ENCODE measurements around the gene PDE9A. TPM values are rescaled to one million over a fixed set of nuclear protein-coding genes. Genes with fewer than 3 reads are reported as not detected.

Gene PDE9A
- total RNA-seq, 1 donor from 2014 or later = 31.4 TPM

DNA sequence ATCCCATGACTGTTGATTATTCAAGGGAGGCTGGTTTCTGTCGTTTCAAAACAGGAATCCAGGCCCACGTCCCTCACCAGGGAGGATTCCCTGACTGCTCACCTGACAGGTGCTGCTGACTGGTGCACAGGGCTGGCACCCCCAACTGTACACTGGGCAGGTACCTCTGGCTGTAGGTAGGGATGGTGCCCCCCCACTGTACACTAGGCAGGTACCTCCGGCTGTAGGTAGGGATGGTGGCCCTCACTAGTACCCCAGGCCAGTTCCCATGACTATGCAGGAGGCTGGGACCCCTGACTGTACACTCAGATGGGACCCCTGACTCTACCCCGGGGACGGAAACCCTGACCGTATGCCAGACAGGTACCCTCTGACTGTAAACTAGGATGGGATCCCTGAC lies 33.6 kb upstream of the PDE9A start:
- Mint-ChIP-seq H3K27me3 (ENCODE audit: low read depth) (peaks cover 25% of the 10 kb centered on the region), H3K4me1 (peaks cover 22% of the 10 kb centered on the region), H3K4me3 (no peak overlapping the region), H3K27ac (ENCODE audit: unreplicated experiment) (peak overlapping the region; percentile 10), H3K9me3 (no peaks in the 10 kb centered on the region), H3K36me3 (ENCODE audit: low read depth) (no peaks in the 10 kb centered on the region)
- DNase-seq (ENCODE audit: low read depth, low spot score) = no peak
- TF ChIP-seq, protein P1, sequence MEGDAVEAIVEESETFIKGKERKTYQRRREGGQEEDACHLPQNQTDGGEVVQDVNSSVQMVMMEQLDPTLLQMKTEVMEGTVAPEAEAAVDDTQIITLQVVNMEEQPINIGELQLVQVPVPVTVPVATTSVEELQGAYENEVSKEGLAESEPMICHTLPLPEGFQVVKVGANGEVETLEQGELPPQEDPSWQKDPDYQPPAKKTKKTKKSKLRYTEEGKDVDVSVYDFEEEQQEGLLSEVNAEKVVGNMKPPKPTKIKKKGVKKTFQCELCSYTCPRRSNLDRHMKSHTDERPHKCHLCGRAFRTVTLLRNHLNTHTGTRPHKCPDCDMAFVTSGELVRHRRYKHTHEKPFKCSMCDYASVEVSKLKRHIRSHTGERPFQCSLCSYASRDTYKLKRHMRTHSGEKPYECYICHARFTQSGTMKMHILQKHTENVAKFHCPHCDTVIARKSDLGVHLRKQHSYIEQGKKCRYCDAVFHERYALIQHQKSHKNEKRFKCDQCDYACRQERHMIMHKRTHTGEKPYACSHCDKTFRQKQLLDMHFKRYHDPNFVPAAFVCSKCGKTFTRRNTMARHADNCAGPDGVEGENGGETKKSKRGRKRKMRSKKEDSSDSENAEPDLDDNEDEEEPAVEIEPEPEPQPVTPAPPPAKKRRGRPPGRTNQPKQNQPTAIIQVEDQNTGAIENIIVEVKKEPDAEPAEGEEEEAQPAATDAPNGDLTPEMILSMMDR (conservative IDR thresholded peaks at IDR 0.05) = no peak

DNA sequence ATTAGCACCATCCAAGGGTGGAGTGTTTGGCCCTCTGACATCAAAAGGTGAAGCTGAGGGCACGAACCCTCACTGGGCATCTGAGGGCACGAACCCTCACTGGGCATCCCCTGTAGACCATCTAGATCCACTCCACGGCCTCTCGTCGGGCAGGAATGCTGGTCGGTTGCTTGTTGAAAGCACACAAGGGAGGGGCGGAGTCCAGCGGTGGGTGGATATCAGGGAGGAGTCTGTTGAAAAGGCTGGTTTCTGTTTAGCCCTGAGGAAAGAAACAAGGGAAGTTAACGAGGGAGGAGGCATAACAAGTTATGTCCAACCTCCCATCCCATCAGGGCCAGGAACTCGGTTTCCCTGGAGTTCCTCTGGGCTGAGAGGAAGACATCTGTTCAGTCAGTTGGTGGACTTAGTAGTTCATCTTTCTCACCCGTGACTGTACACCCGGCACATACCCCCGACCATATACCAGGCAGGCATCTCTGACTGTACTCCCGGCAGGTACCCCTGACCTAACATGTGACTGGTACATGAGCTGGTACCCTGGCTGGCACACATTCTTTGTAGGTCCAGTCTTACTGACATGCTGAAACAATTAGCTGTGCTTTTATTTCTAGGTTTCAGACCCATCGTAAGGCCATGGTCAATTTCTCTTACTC lies 32.1 kb upstream of the PDE9A start:
- no peaks in the 10 kb centered on the region for H3K36me3 Mint-ChIP-seq (ENCODE audit: low read depth)
- H3K27me3 Mint-ChIP-seq (ENCODE audit: low read depth) = peaks cover 25% of the 10 kb centered on the region
- H3K4me3 Mint-ChIP-seq = no peak overlapping the region
- H3K27ac Mint-ChIP-seq (ENCODE audit: unreplicated experiment) = no peak overlapping the region
- TF ChIP-seq, protein P1 (conservative IDR thresholded peaks at IDR 0.05) = no peak
- DNase-seq (ENCODE audit: low read depth, low spot score) = no peak
- H3K4me1 Mint-ChIP-seq = peaks cover 22% of the 10 kb centered on the region
- H3K9me3 Mint-ChIP-seq = no peaks in the 10 kb centered on the region

DNA sequence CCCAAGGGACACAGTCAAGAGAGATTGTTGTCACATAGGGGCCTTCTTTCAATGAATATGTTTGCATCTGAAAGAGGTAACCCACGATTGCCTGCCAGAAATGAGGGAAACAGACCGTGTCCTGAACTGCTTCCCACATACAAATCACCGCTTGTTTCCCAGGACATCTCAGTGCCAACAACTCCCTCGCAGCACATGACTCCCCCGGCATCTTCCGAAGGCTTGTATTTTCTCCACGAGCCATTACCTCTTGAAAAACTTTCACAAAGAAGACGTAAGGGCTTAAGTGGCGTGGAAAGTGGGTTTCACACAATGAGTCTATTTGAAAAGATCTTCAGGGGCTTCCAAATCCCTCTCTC lies 31.6 kb upstream of the PDE9A start:
- DNase-seq (ENCODE audit: low read depth, low spot score) = no peak
- TF ChIP-seq, protein P1 (conservative IDR thresholded peaks at IDR 0.05) = no peak
- H3K27me3 Mint-ChIP-seq (ENCODE audit: low read depth) = peaks cover 27% of the 10 kb centered on the region
- no peaks in the 10 kb centered on the region for H3K9me3 Mint-ChIP-seq
- H3K4me1 Mint-ChIP-seq = peaks cover 22% of the 10 kb centered on the region
- H3K36me3 Mint-ChIP-seq (ENCODE audit: low read depth) = no peaks in the 10 kb centered on the region
- no peak overlapping the region for H3K27ac Mint-ChIP-seq (ENCODE audit: unreplicated experiment)
- H3K4me3 Mint-ChIP-seq = no peak overlapping the region

DNA sequence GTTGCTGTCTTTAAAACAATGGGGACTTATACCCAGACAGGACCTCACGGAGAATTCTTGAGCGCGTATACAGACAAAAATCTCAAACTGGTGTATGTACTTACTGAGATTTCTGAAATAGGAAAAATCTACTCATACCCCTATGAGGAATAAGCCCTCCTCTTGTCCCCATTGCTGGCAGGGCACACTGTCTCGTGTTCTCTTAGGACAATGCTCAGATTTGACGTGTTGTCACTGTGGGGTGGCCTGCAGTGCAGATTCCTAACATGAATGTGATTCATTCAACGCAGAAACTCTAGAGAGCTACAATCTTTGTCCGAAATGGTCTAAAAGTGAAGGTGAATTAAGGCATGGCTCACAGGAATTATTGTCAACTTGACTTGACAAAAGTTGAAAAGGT lies 31.1 kb upstream of the PDE9A start:
- no peak for DNase-seq (ENCODE audit: low read depth, low spot score)
- H3K27me3 Mint-ChIP-seq (ENCODE audit: low read depth) = peaks cover 32% of the 10 kb centered on the region
- TF ChIP-seq, protein P1 (conservative IDR thresholded peaks at IDR 0.05) = no peak
- H3K4me3 Mint-ChIP-seq = no peak overlapping the region
- no peak overlapping the region for H3K27ac Mint-ChIP-seq (ENCODE audit: unreplicated experiment)
- peaks cover 22% of the 10 kb centered on the region for H3K4me1 Mint-ChIP-seq
- no peaks in the 10 kb centered on the region for H3K9me3 Mint-ChIP-seq
- H3K36me3 Mint-ChIP-seq (ENCODE audit: low read depth) = no peaks in the 10 kb centered on the region

DNA sequence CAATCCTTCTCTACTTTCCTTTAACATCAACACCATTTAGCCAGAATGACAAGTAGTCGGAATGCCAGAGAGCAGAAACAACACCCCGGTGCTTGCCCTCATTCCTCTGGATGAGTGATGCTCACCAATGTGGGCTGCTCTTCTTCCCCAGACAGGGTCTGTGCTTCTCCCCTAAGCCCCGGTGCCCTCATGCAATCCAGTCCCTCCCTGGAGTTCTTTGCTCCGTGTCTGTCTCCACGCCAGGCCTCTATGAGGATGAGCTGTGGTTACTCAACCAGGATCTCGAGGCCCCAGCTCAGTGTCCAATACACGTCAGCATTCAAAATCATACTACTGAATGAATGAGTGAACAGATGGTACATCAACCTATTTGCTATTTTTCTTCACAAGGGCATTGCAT lies 29.7 kb upstream of the PDE9A start:
- H3K27me3 Mint-ChIP-seq (ENCODE audit: low read depth) = peaks cover 31% of the 10 kb centered on the region
- TF ChIP-seq, protein P1 (conservative IDR thresholded peaks at IDR 0.05) = no peak
- H3K27ac Mint-ChIP-seq (ENCODE audit: unreplicated experiment) = no peak overlapping the region
- no peak for DNase-seq (ENCODE audit: low read depth, low spot score)
- no peaks in the 10 kb centered on the region for H3K36me3 Mint-ChIP-seq (ENCODE audit: low read depth)
- no peak overlapping the region for H3K4me3 Mint-ChIP-seq
- H3K9me3 Mint-ChIP-seq = no peaks in the 10 kb centered on the region
- H3K4me1 Mint-ChIP-seq = peaks cover 22% of the 10 kb centered on the region

Data from neural crest cell (in vitro differentiated cells).